ENCODE results near the gene RHBDD1.
A peak's percentile ranks its signal among the peaks of the same experiment; 100 is the strongest.

RHBDD1 gene

DNA sequence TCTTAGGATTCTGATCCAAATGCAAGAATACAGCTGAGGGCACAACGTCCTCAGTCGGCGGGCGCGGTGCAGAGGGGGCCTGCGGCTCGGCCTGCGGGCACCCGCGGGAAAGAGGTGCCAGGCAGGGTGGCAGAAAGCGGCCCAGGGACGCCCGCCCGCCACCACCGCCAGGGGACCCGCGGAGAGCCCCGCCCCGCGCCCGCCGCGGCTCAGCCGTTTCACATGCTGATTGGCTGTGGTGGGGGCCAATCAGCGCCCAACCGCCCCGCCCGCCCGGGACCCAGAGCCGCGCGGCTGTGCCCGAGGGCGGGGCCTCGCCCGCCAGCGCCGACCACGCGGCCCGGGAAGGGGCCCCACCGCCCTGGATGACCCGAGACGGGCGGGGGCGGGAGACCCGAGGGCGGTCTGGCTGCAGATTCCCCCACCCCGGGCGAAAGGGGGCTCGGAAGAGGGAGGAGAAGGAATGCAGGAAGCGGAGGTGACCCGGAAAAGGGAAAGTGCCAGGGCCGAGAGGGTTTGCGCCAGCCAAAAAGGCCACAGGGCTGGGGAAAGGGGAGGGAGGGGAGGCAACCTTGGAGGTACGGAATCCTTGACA is 44.3 kb upstream of the RHBDD1 start:
- DNase-seq (ENCODE audit: low spot score), result peak; percentile 99
- TF ChIP-seq, protein P1, sequence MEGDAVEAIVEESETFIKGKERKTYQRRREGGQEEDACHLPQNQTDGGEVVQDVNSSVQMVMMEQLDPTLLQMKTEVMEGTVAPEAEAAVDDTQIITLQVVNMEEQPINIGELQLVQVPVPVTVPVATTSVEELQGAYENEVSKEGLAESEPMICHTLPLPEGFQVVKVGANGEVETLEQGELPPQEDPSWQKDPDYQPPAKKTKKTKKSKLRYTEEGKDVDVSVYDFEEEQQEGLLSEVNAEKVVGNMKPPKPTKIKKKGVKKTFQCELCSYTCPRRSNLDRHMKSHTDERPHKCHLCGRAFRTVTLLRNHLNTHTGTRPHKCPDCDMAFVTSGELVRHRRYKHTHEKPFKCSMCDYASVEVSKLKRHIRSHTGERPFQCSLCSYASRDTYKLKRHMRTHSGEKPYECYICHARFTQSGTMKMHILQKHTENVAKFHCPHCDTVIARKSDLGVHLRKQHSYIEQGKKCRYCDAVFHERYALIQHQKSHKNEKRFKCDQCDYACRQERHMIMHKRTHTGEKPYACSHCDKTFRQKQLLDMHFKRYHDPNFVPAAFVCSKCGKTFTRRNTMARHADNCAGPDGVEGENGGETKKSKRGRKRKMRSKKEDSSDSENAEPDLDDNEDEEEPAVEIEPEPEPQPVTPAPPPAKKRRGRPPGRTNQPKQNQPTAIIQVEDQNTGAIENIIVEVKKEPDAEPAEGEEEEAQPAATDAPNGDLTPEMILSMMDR (IDR thresholded peaks at IDR 0.05; ENCODE audit: borderline replicate concordance, control extremely low read depth, extremely low read depth, insufficient read depth, missing control alignments), result peak; percentile 11
- in situ Hi-C loops (cut with MboI; ENCODE audit: low sequenced_read_pairs, unreplicated experiment), result no loop called here

DNA sequence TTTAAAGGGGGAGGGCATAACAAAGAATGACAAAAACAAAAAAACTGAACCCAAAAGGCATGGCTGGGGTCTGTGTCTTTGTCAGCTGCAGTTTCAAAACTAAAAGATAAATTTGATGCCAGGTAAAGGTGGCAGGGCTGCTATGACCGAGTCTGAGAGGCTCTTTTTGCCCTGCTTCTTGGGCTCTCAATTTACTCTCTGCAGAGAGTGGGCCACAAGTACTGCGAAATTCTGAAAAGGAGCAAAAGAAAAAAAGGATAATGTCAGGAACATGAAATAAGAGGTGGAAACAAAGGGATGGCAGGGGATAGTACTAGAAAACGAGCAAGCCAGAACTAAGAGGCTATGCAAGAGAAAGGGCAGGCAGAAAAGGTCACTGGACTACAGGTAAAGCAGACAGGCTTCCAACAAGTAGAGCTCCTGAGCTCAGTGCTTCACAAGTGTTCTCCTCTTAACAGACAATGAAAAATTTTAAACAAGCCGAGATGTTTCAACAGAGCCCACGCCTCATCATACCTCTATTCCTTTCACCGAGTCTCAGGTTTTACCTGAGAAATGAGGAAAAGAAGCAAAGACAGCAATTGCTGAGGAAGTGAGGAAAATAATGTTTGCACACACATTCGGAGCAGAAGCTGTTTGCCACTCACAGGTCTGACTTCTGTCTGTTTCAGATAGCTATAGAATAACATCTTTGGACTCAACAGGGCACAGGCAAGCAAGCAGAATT is 43.5 kb upstream of the RHBDD1 start:
- TF ChIP-seq, protein P1 (IDR thresholded peaks at IDR 0.05; ENCODE audit: borderline replicate concordance, control extremely low read depth, extremely low read depth, insufficient read depth, missing control alignments), result no peak
- peak; percentile 27 for DNase-seq (ENCODE audit: low spot score)
- in situ Hi-C loops (cut with MboI; ENCODE audit: low sequenced_read_pairs, unreplicated experiment), result no loop called here

DNA sequence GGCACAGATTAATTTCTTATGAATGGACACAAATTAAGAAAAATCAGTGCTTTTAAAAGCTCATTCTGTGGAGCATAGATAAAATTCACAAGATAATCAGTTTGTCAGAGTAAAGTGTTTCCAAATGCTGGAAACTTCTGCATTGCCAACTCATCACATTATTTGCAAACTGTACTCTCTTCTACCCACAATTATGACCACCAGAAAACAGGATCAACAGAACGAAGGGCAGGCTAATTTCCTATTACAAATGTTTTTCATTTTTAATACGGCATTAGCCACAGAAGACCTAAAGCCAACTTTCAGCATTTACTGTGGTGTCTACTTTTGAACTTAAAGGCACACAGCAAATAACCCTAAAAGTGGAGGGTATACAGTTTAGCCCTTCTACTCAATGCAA is 42.2 kb upstream of the RHBDD1 start:
- no peak for DNase-seq (ENCODE audit: low spot score)
- in situ Hi-C loops (cut with MboI; ENCODE audit: low sequenced_read_pairs, unreplicated experiment), result no loop called here
- TF ChIP-seq, protein P1 (IDR thresholded peaks at IDR 0.05; ENCODE audit: borderline replicate concordance, control extremely low read depth, extremely low read depth, insufficient read depth, missing control alignments), result no peak

DNA sequence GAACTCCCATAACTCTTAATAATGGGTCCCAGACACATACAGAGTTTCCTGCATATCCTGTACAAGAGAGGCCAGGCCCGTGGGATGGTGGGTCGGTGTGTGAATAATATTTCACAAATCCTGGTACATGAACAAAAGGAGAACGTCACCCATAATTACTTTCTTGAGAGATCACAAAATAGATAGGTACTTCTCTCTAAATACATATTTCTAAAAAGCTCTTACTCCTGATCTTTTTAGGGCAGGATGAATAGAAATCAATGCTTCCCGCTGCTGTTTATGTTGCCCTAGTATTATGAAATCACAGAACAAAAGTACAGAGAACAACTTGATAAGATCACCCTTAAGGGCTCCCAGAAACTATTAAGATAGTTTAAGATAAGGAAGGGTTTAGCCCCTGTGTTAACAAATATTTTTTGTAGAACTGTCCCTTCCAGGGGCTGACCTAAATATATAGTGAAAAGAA is 41.6 kb upstream of the RHBDD1 start:
- TF ChIP-seq, protein P1 (IDR thresholded peaks at IDR 0.05; ENCODE audit: borderline replicate concordance, control extremely low read depth, extremely low read depth, insufficient read depth, missing control alignments), result no peak
- DNase-seq (ENCODE audit: low spot score), result no peak
- in situ Hi-C loops (cut with MboI; ENCODE audit: low sequenced_read_pairs, unreplicated experiment), result no loop called here

DNA sequence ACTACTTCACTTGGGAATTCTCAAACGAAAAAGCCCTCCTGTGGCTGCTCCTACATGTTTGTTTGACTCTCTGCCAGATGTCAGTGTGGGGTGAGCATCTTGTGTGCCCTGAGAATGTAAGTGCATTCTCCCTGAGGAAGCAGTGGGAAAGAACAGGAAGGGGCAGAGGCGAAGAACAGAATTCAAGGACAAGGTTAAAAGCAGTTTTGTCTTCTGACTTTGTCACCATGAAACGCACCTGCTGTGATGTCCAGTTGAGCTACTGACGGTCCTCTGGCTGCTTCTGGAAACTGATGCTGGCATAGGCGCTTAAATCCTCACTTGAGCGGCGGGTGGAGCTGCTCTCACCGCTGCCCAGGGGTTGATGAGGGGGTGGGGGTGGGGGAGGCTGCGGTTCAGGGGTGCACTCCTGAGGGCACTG is 41.1 kb upstream of the RHBDD1 start:
- TF ChIP-seq, protein P1 (IDR thresholded peaks at IDR 0.05; ENCODE audit: borderline replicate concordance, control extremely low read depth, extremely low read depth, insufficient read depth, missing control alignments), result no peak
- in situ Hi-C loops (cut with MboI; ENCODE audit: low sequenced_read_pairs, unreplicated experiment), result no loop called here
- no peak for DNase-seq (ENCODE audit: low spot score)

DNA sequence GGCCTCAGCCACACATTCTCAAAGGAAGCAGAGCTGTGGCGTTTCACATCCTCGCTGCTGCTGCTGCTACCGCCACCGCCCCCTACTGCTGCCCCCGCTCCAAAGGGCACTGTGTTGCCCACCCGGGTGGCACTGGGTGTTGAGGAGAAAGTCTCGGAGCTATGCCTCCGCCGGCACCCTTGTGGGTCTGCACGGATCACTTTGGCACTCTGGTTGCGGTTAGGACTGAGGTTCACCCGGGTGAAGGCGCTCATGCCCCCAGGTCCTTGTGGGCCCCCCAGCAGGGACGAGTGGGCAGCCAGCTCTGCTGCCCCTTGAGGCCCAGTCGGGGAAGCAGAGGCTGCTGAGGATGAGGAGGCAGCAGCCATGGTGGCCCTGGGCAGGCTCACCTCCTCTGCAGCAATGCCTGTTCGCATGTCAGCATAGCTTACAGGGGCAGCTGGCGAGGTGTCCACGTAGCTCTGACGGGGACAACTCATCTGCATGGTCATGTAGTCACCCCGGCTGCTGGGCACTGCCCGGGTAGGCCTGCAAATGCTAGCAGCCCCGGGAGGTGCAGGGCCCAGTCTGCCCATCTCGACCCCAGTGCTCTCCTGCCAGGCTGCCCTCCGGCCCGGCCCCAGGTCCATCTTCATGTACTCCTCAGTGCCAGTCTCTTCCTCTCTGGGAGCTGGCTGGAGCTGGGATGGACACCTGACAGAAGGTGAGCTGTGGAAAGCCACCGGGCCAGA is 40.4 kb upstream of the RHBDD1 start:
- in situ Hi-C loops (cut with MboI; ENCODE audit: low sequenced_read_pairs, unreplicated experiment), result no loop called here

More for the DNA sequence above, 40.4 kb upstream of the RHBDD1 start:
- DNase-seq (ENCODE audit: low spot score), result no peak
- TF ChIP-seq, protein P1 (IDR thresholded peaks at IDR 0.05; ENCODE audit: borderline replicate concordance, control extremely low read depth, extremely low read depth, insufficient read depth, missing control alignments), result no peak

Measured in GM13976 (cell line).